ENCODE results near the gene PARVB. TPM values are rescaled to one million over a fixed set of nuclear protein-coding genes. Genes with fewer than 3 reads are reported as not detected.
A peak's percentile ranks its signal among the peaks of the same experiment; 100 is the strongest.

The PARVB gene
- total and polyA plus RNA-seq, 10 of the 15 experiments (the other 5 are each of a cell fraction or from before 2014, with no cell fraction given) = 5.2 to 264 (median 76.0) TPM

DNA sequence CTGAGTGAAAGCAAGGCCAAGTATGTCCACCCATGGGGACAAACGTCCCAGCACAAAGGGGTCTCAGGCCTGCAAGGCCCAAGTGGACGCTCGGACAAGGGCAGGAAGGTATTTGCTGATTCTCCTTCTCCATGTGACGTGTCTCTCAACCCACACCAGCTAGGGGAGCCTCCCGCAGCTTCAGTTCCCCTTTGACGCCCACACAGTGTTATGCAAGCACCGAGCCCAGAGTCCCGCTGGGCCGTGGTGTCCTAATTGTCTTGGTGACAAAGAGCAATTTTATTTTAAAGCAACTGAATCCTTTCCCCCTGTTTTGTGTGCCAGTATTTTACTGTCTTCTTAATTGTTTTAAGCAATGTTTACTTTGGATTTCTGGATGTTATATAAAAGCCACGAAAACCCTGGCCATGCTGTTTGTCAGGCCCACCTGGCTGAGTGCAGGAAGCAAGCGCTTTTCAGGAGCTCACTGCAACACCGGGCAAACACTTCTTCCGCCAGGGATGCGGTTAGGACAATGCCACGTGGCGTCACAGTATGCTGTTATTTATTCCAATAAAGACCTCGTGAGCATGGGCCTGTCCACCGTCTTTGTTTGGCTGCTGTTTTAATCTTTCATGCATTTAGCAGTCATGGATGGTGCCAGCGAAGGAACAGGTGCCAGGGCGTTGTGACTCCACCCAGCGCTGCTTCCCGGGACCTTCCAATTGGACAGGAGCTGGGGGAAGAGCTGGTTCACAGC is 148.4 kb downstream of the PARVB start (continued):
- TF ChIP-seq DPF2 (IDR thresholded peaks at IDR 0.05) (peak; percentile 81), RFX5 (IDR thresholded peaks at IDR 0.05; ENCODE audit: low read depth, low read length) (peak; percentile 52; the same call in 1 of the 2 replicates), TBL1XR1 (IDR thresholded peaks at IDR 0.05; ENCODE audit: low read depth, low read length) (0 out of 2 replicates have a peak, but pooled peaks have one; percentile 17), SMAD1 (IDR thresholded peaks at IDR 0.05; ENCODE audit: low read depth, partially characterized antibody) (peak; percentile 54), SPI1 (IDR thresholded peaks at IDR 0.05; ENCODE audit: borderline replicate concordance, insufficient read depth, low read depth, low read length) (peak; percentile 95), IRF4 (IDR thresholded peaks at IDR 0.05; ENCODE audit: low read depth, low read length) (peak; percentile 82), BACH1 (IDR thresholded peaks at IDR 0.05; ENCODE audit: borderline replicate concordance) (no peak), TCF12 (IDR thresholded peaks at IDR 0.05; ENCODE audit: low read depth, low read length) (no peak), RBBP5 (conservative IDR thresholded peaks at IDR 0.05) (no peak), JUND (IDR thresholded peaks at IDR 0.05; ENCODE audit: low read depth, low read length) (0 out of 2 replicates have a peak, but pooled peaks have one; percentile 9), ATF7 (IDR thresholded peaks at IDR 0.05; ENCODE audit: low read depth) (peak; percentile 74), IKZF2 (IDR thresholded peaks at IDR 0.05) (peak; percentile 48 to 55; a peak in 2 of 4 replicates), CBX3 (IDR thresholded peaks at IDR 0.05; ENCODE audit: borderline replicate concordance, low read depth) (no peak), EZH2 (IDR thresholded peaks at IDR 0.05; ENCODE audit: borderline replicate concordance, control insufficient read depth, low read depth, low read length) (no peak), RUNX3 (IDR thresholded peaks at IDR 0.05; ENCODE audit: low read length) (peak; percentile 58), GABPA (IDR thresholded peaks at IDR 0.05; ENCODE audit: low read depth) (0 out of 2 replicates have a peak, but pooled peaks have one; percentile 6), POLR2AphosphoS2 (IDR thresholded peaks at IDR 0.05; ENCODE audit: low read depth, low read length) (0 out of 2 replicates have a peak, but pooled peaks have one; percentile 39), CBFB (IDR thresholded peaks at IDR 0.05; ENCODE audit: low read depth) (peak; percentile 54; the same call in 1 of the 2 replicates), NR2F1 (conservative IDR thresholded peaks at IDR 0.05) (no peak), CREM (IDR thresholded peaks at IDR 0.05; ENCODE audit: low read depth) (peak; percentile 83), RAD51 (IDR thresholded peaks at IDR 0.05) (peak; percentile 40; the same call in 1 of the 2 replicates), MTA3 (IDR thresholded peaks at IDR 0.05; ENCODE audit: borderline replicate concordance, low read length) (0 out of 2 replicates have a peak, but pooled peaks have one; percentile 50)
- TF ChIP-seq, protein P1, sequence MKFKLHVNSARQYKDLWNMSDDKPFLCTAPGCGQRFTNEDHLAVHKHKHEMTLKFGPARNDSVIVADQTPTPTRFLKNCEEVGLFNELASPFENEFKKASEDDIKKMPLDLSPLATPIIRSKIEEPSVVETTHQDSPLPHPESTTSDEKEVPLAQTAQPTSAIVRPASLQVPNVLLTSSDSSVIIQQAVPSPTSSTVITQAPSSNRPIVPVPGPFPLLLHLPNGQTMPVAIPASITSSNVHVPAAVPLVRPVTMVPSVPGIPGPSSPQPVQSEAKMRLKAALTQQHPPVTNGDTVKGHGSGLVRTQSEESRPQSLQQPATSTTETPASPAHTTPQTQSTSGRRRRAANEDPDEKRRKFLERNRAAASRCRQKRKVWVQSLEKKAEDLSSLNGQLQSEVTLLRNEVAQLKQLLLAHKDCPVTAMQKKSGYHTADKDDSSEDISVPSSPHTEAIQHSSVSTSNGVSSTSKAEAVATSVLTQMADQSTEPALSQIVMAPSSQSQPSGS (IDR thresholded peaks at IDR 0.05; ENCODE audit: low read length) = 0 out of 2 replicates have a peak, but pooled peaks have one; percentile 31
- TF ChIP-seq, protein P2, sequence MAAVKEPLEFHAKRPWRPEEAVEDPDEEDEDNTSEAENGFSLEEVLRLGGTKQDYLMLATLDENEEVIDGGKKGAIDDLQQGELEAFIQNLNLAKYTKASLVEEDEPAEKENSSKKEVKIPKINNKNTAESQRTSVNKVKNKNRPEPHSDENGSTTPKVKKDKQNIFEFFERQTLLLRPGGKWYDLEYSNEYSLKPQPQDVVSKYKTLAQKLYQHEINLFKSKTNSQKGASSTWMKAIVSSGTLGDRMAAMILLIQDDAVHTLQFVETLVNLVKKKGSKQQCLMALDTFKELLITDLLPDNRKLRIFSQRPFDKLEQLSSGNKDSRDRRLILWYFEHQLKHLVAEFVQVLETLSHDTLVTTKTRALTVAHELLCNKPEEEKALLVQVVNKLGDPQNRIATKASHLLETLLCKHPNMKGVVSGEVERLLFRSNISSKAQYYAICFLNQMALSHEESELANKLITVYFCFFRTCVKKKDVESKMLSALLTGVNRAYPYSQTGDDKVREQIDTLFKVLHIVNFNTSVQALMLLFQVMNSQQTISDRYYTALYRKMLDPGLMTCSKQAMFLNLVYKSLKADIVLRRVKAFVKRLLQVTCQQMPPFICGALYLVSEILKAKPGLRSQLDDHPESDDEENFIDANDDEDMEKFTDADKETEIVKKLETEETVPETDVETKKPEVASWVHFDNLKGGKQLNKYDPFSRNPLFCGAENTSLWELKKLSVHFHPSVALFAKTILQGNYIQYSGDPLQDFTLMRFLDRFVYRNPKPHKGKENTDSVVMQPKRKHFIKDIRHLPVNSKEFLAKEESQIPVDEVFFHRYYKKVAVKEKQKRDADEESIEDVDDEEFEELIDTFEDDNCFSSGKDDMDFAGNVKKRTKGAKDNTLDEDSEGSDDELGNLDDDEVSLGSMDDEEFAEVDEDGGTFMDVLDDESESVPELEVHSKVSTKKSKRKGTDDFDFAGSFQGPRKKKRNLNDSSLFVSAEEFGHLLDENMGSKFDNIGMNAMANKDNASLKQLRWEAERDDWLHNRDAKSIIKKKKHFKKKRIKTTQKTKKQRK (IDR thresholded peaks at IDR 0.05; ENCODE audit: low read depth, low read length) = no peak
- TF ChIP-seq, protein P3, sequence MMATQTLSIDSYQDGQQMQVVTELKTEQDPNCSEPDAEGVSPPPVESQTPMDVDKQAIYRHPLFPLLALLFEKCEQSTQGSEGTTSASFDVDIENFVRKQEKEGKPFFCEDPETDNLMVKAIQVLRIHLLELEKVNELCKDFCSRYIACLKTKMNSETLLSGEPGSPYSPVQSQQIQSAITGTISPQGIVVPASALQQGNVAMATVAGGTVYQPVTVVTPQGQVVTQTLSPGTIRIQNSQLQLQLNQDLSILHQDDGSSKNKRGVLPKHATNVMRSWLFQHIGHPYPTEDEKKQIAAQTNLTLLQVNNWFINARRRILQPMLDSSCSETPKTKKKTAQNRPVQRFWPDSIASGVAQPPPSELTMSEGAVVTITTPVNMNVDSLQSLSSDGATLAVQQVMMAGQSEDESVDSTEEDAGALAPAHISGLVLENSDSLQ (IDR thresholded peaks at IDR 0.05) = no peak

All from GM12878 (cell line).